Sigmoid colon (tissue), 7 donors: ENCODE results near the gene MUSK. TPM values are rescaled to one million over a fixed set of nuclear protein-coding genes. Genes with fewer than 3 reads are reported as not detected.

ENCODE experiments used
- DNase-seq: peaks from one replicate; pipeline ENCODE4 v3.0.0-alpha.2; 2019
- H3K27ac ChIP-seq, 4 donors: fragments of 200-600 bp; sonication (generic); one replicate each; pipeline ENCODE4 v1.5.1; 2016 to 2019; ENCODE audit warnings: mild to moderate bottlenecking in 1 of 4
- H3K27me3 ChIP-seq, 3 donors: fragments of 200-600 bp; sonication (generic); one replicate each; pipeline ENCODE4 v1.5.1; 2019; ENCODE audit warnings: mild to moderate bottlenecking in 1 of 3
- H3K36me3 ChIP-seq, 4 donors: fragments of 200-600 bp; sonication (generic); one replicate each; pipeline ENCODE4 v1.5.1; 2016 to 2019
- H3K4me1 ChIP-seq, 4 donors: fragments of 200-600 bp; sonication (generic); one replicate each; pipeline ENCODE4 v1.5.1; 2017 to 2019
- H3K4me3 ChIP-seq, 4 donors: fragments of 200-600 bp; sonication (generic); one replicate each; pipeline ENCODE4 v1.5.1; 2017 to 2019; ENCODE audit warnings: mild to moderate bottlenecking in 2 of 4, moderate library complexity in 1 of 4
- H3K9me3 ChIP-seq, 4 donors: fragments of 200-600 bp in 3 of 4; sonication (generic) in 3 of 4; one replicate each; pipeline versions ENCODE4 v1.5.1 to v1.6.1; 2013 to 2019
- EP300 ChIP-seq, 4 donors: sonication (generic); formaldehyde crosslinking; IDR thresholded peaks; one replicate each; pipeline ENCODE4 v1.6.1; 2017; ENCODE audit warnings: antibody characterized with exemption in 4 of 4
- POLR2A ChIP-seq, 2 donors: fragments of 450-650 bp; IDR thresholded peaks; one replicate each; pipeline ENCODE4 v1.6.1; 2016; ENCODE audit warnings: antibody characterized with exemption in 2 of 2, mild to moderate bottlenecking in 2 of 2, moderate library complexity in 2 of 2
- POLR2AphosphoS5 ChIP-seq, 4 donors: sonication (generic); formaldehyde crosslinking; IDR thresholded peaks; one replicate each; pipeline ENCODE4 v1.6.1; 2017; ENCODE audit warnings: antibody characterized with exemption in 4 of 4
- WGBS, 2 donors: extraction: QIAGEN DNeasy Blood & Tissue Kit; methylation state at CpG; one replicate each; pipeline ENCODE4 v1.1.7; 2013; 5-methylcytosine and 5-hydroxymethylcytosine counted together
- intact Hi-C: fragments of 100-400 bp; cut with DNase I; formaldehyde crosslinking; loops from one replicate; pipeline ENCODE4 v1.15.1; 2023
- polyA plus RNA-seq, 3 donors: library from polyadenylated mRNA; stranded (reverse); fragments of 200-250 nt; gene quantifications; one replicate each; pipeline ENCODE4 v1.2.3, GENCODE V29; 2013
- total RNA-seq, 4 donors: library from RNA; depleted of rRNA; stranded (reverse); fragments of >200 nt; gene quantifications; one replicate each; pipeline ENCODE4 v1.1.0, GENCODE V29; 2016
- TF ChIP-seq, protein P1 (sequence below), 4 experiments: fragments of 450-650 bp in 3 of 4; fragments of 200-600 bp in 1 of 4; IDR thresholded peaks; one replicate each; pipeline ENCODE4 v1.5.1; 2016 to 2019; ENCODE audit warnings: antibody characterized with exemption in 4 of 4, mild to moderate bottlenecking in 3 of 4, moderate library complexity in 2 of 4
- donor health status: healthy with polysubstance abuse.
- donor health status: Bipolar disorder and iron deficiency.
- donor health status: healthy.

Gene MUSK
- total and polyA plus RNA-seq, 7 donors: 0.46 to 9.7 (median 2.3) TPM

GRCh38 chr9:110837401-110838005, 168.9 kb downstream of the MUSK start:
- intact Hi-C loops: no loop called here
- no peak for TF ChIP-seq POLR2AphosphoS5 (IDR thresholded peaks at IDR 0.05)
- no peak for TF ChIP-seq POLR2A (IDR thresholded peaks at IDR 0.05)
- TF ChIP-seq, protein P1, sequence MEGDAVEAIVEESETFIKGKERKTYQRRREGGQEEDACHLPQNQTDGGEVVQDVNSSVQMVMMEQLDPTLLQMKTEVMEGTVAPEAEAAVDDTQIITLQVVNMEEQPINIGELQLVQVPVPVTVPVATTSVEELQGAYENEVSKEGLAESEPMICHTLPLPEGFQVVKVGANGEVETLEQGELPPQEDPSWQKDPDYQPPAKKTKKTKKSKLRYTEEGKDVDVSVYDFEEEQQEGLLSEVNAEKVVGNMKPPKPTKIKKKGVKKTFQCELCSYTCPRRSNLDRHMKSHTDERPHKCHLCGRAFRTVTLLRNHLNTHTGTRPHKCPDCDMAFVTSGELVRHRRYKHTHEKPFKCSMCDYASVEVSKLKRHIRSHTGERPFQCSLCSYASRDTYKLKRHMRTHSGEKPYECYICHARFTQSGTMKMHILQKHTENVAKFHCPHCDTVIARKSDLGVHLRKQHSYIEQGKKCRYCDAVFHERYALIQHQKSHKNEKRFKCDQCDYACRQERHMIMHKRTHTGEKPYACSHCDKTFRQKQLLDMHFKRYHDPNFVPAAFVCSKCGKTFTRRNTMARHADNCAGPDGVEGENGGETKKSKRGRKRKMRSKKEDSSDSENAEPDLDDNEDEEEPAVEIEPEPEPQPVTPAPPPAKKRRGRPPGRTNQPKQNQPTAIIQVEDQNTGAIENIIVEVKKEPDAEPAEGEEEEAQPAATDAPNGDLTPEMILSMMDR (IDR thresholded peaks at IDR 0.05): no peak
- TF ChIP-seq EP300 (IDR thresholded peaks at IDR 0.05): no peak
- Histone ChIP-seq H3K36me3 (no peaks in the 10 kb centered on the region), H3K4me3 (no peak overlapping the region), H3K27me3 (no peaks in the 10 kb centered on the region), H3K9me3 (no peaks in the 10 kb centered on the region), H3K27ac (no peak overlapping the region), H3K4me1 (no peaks in the 10 kb centered on the region)
- 79 to 88% methylated on average over 2 of the region's 2 CpGs for WGBS, 2 donors
- DNase-seq: no peak

DNA sequence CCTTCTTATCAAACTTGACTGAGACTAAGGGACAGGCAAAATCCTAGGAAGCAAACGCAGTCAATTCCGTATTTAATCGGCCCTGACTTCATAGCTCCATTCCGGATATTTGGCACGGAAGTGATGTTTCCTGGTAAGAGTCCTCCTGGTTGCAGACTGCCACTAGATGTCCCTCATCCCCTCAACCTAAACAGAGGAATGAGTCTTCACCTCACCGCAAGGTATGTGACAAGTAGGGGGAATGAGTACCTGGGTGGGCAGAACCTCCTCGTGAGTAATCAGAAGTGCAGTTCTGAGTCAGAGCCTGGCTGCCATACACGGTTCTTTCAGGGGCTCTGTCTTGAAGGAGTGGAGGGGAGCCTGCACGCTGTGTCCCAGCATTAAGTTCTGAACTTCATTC, 173.6 kb downstream of the MUSK start:
- no peak for DNase-seq
- no peak overlapping the region for H3K4me3 ChIP-seq
- TF ChIP-seq, protein P1 (IDR thresholded peaks at IDR 0.05): no peak
- TF ChIP-seq POLR2AphosphoS5 (IDR thresholded peaks at IDR 0.05) (no peak), POLR2A (IDR thresholded peaks at IDR 0.05) (no peak), EP300 (IDR thresholded peaks at IDR 0.05) (no peak)

GRCh38 chr9:110842986-110843385, 174.4 kb downstream of the MUSK start:
- Histone ChIP-seq H3K36me3 (no peaks in the 10 kb centered on the region), H3K27me3 (no peaks in the 10 kb centered on the region), H3K4me3 (no peak overlapping the region), H3K27ac (no peak overlapping the region), H3K9me3 (no peaks in the 10 kb centered on the region), H3K4me1 (no peaks in the 10 kb centered on the region)
- DNase-seq: no peak
- whole genome bisulfite sequencing, 2 donors: 48 to 67% methylated on average over 3 of the region's 3 CpGs
- intact Hi-C loops: no loop called here
- TF ChIP-seq, protein P1 (IDR thresholded peaks at IDR 0.05): no peak
- TF ChIP-seq POLR2A (IDR thresholded peaks at IDR 0.05) (no peak), POLR2AphosphoS5 (IDR thresholded peaks at IDR 0.05) (no peak), EP300 (IDR thresholded peaks at IDR 0.05) (no peak)

More for the DNA sequence above, 173.6 kb downstream of the MUSK start:
- no peaks in the 10 kb centered on the region for H3K9me3 ChIP-seq
- H3K27ac ChIP-seq: no peak overlapping the region
- no peaks in the 10 kb centered on the region for H3K27me3 ChIP-seq
- H3K4me1 ChIP-seq: no peaks in the 10 kb centered on the region
- 79 to 87% methylated on average over 9 of the region's 9 CpGs for WGBS, 2 donors
- intact Hi-C loops: no loop called here
- H3K36me3 ChIP-seq: no peaks in the 10 kb centered on the region

- WGBS, 2 donors: 92 to 95% methylated on average over 1 of the region's 1 CpG
- Histone ChIP-seq H3K9me3 (no peaks in the 10 kb centered on the region), H3K36me3 (no peaks in the 10 kb centered on the region), H3K4me3 (no peak overlapping the region), H3K27me3 (no peaks in the 10 kb centered on the region), H3K4me1 (no peaks in the 10 kb centered on the region), H3K27ac (no peak overlapping the region)
- intact Hi-C loops: no loop called here
- DNase-seq: no peak
- TF ChIP-seq POLR2AphosphoS5 (IDR thresholded peaks at IDR 0.05) (no peak), EP300 (IDR thresholded peaks at IDR 0.05) (no peak), POLR2A (IDR thresholded peaks at IDR 0.05) (no peak)
- TF ChIP-seq, protein P1 (IDR thresholded peaks at IDR 0.05): no peak
These were observed 175.5 kb downstream of the MUSK start for GRCh38 chr9:110844121-110844520.

- 93 to 94% methylated on average over 2 of the region's 2 CpGs for WGBS, 2 donors
- H3K4me1 ChIP-seq: no peaks in the 10 kb centered on the region
- no peak for DNase-seq
- H3K4me3 ChIP-seq: no peak overlapping the region
- intact Hi-C loops: no loop called here
- H3K27me3 ChIP-seq: no peaks in the 10 kb centered on the region
- H3K9me3 ChIP-seq: no peaks in the 10 kb centered on the region
- no peak overlapping the region for H3K27ac ChIP-seq
- H3K36me3 ChIP-seq: no peaks in the 10 kb centered on the region
- TF ChIP-seq EP300 (IDR thresholded peaks at IDR 0.05) (no peak), POLR2A (IDR thresholded peaks at IDR 0.05) (no peak)
- TF ChIP-seq, protein P1 (IDR thresholded peaks at IDR 0.05): no peak
These were observed 177.6 kb downstream of the MUSK start for GRCh38 chr9:110846215-110846614.
